Middle frontal gyrus (tissue), 1 donor: ENCODE data around the gene HIP1R.

Experiments used
- DNase-seq: peaks from one replicate; pipeline ENCODE4 v3.0.0-alpha.2; 2015; ENCODE audit warnings: low spot score; ENCODE audit errors: extremely low spot score

Gene HIP1R

GRCh38 chr12:122834104-122834920, 945 bp upstream of the HIP1R start:
- no peak for DNase-seq

- no peak for DNase-seq
These were observed 431 bp downstream of the HIP1R start for GRCh38 chr12:122835750-122836026.

- no peak for DNase-seq
These were observed 1.0 kb downstream of the HIP1R start for GRCh38 chr12:122836027-122836921.

- DNase-seq: no peak
These were observed 2.3 kb downstream of the HIP1R start for GRCh38 chr12:122837306-122838265.

- no peak for DNase-seq
These were observed 3.6 kb downstream of the HIP1R start for GRCh38 chr12:122838841-122839240.

- no peak for DNase-seq
These were observed 4.8 kb downstream of the HIP1R start for GRCh38 chr12:122839907-122840554.

- no peak for DNase-seq
These were observed 5.6 kb downstream of the HIP1R start for GRCh38 chr12:122840580-122841513.

GRCh38 chr12:122841544-122842321, 6.5 kb downstream of the HIP1R start:
- peak; percentile 76 for DNase-seq

- no peak for DNase-seq
These were observed 7.5 kb downstream of the HIP1R start for GRCh38 chr12:122842505-122843405.

- no peak for DNase-seq
These were observed 8.2 kb downstream of the HIP1R start for GRCh38 chr12:122843455-122843854.

- DNase-seq: no peak
These were observed 9.2 kb downstream of the HIP1R start for GRCh38 chr12:122844366-122844971.

- DNase-seq: peak; percentile 86
These were observed 10.0 kb downstream of the HIP1R start for GRCh38 chr12:122845041-122845864.

- DNase-seq: no peak
These were observed 10.8 kb downstream of the HIP1R start for GRCh38 chr12:122845865-122846621.

- DNase-seq: no peak
These were observed 11.6 kb downstream of the HIP1R start for GRCh38 chr12:122846622-122847515.

- DNase-seq: no peak
These were observed 12.2 kb downstream of the HIP1R start for GRCh38 chr12:122847516-122847836.
